Natural killer cell treated with Interleukin-12 subunit alpha and Interleukin-12 subunit beta and Interleukin-15 and Interleukin-18, amount 100 ng/mL, for 72 hours (primary cell): ENCODE results near the gene TST. TPM values are rescaled to one million over a fixed set of nuclear protein-coding genes. Genes with fewer than 3 reads are reported as not detected.

Experiments
- ATAC-seq, 2 donors: fragments of 150-1000 bp; cut with Tn5 transposase in 1 of 2; sonication (Bioruptor Pico), chemical (Tn5 transposase) in 1 of 2; 2 replicates each; pipeline ENCODE4 v1.10.0; 2021
- DNase-seq: peaks from one replicate; pipeline ENCODE4 v3.0.0; 2022; ENCODE audit warnings: low spot score
- H3K27ac Mint-ChIP-seq, 2 donors: 1 replicate in 1 of 2; 2 replicates in 1 of 2; pipeline ENCODE4 v1.8.0; 2022; ENCODE audit warnings: mixed read lengths in 2 of 2, mild to moderate bottlenecking in 1 of 2, moderate library complexity in 1 of 2
- H3K27me3 Mint-ChIP-seq, 2 donors: 1 replicate in 1 of 2; 2 replicates in 1 of 2; pipeline ENCODE4 v1.8.0; 2022; ENCODE audit warnings: mixed read lengths in 2 of 2
- H3K36me3 Mint-ChIP-seq: one replicate; pipeline ENCODE4 v1.8.0; 2022; ENCODE audit warnings: mixed read lengths
- H3K4me1 Mint-ChIP-seq, 2 donors: 1 replicate in 1 of 2; 2 replicates in 1 of 2; pipeline ENCODE4 v1.8.0; 2022; ENCODE audit warnings: low read depth in 2 of 2, mixed read lengths in 2 of 2, mild to moderate bottlenecking in 1 of 2
- H3K4me3 Mint-ChIP-seq: one replicate; pipeline ENCODE4 v1.8.0; 2022; ENCODE audit warnings: mixed read lengths
- H3K9me3 Mint-ChIP-seq: 2 replicates; pipeline ENCODE4 v1.8.0; 2022; ENCODE audit warnings: mixed read lengths
- total RNA-seq, 2 donors: library from RNA; stranded (reverse); gene quantifications; one replicate each; pipeline ENCODE4 v1.2.3, GENCODE V29; 2022

The TST gene
- total RNA-seq, 2 donors from 2014 or later: 12.2 to 17.9 TPM

DNA sequence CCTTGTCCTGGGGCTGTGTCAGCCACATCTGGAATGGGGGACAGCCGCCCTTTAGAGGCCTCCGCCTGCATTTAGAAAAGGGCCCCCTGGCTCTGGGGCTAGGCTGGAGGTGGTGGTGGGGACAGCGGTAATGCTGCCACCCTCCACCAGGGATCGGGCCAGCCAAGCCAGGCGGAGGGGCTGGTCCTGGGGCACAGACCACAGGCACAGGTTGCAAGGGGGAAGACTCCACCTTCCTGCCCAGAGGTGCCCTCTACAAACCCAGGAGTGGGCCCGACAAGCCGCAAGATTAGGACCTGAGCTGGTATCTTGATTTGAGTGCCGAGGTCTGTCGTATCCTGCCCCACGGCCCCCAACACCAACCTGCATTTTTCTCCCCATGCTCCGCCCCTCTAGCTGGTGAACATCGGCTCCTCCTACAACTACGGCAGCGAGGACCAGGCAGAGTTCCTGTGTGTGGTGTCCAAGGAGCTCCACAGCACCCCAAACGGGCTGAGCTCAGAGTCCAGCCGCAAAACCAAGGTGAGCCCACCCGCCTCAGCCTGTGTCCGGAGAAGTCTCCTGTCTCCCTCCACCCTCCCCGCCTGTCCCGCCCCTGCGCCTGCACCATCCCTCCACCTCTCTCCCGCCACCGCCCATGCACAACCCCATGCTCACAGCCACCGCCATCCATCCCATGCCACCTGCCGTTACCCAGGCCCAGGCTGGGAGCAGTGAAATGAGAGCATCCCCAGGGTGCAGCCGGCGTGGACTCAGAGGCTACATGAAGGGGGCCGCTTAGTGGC lies 39.9 kb upstream of the TST start:
- DNase-seq (no peak), ATAC-seq (no peak)
- H3K4me3 Mint-ChIP-seq: no peak overlapping the region
- H3K9me3 Mint-ChIP-seq: no peaks in the 10 kb centered on the region
- no peaks in the 10 kb centered on the region for H3K4me1 Mint-ChIP-seq
- no peaks in the 10 kb centered on the region for H3K27me3 Mint-ChIP-seq
- H3K27ac Mint-ChIP-seq: no peak overlapping the region
- H3K36me3 Mint-ChIP-seq: no peaks in the 10 kb centered on the region

DNA sequence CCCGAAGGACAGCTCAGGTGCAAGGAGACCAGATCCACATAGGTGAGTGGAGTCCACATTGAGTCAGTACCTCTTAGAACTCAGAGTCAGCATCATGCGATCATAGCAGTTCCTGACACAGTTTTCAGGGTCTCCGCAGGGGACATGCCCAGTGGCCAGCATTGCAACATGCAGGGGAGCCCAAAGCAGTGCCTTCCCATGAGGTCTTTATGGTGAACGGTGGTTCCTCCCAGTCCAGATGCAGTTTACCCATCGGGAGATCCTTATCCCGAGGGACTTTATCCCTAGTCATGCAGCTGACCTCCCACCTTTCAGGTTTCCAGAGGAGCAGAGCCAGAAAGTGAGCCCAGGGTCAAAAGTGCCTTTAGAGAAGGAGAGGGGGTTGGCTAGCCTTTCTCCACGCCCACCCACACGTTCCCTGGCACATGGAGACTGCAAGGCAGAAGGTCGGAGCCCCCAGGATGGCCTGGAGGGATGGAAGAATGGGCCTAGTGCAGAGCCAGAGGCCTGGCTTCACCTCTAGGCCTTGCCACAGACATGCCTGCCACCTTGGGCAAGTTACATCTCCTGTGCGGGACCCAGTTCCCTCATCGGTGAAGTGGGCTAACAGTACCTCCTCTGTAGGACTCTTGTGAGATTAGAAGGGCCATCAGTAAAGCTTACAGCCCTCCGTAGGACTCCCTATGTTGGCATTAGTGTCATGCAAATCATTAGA lies 38.7 kb upstream of the TST start:
- Mint-ChIP-seq H3K9me3 (no peaks in the 10 kb centered on the region), H3K36me3 (no peaks in the 10 kb centered on the region), H3K27me3 (no peaks in the 10 kb centered on the region), H3K4me1 (peaks cover 0 to 4% of the 10 kb centered on the region in 2 donors), H3K27ac (no peak overlapping the region), H3K4me3 (no peak overlapping the region)
- ATAC-seq (no peak), DNase-seq (no peak)

DNA sequence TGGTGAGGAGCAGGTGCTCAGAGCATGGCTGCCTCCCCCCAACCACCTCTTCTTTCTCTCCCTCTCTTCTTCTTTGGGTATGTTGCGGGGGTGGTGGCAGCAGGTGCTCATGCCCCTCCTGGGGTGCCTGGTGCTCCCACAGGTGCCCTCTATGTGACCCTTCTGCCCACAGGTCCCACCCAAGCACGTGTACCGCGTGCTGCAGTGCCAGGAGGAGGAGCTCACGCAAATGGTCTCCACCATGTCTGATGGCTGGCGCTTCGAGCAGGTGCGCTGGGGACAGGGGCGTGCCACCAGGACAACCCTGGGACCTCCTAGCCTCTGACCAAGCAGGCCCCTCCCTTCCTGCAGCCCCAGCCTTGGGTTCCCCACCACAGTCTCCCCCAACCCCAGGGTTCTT lies 38.0 kb upstream of the TST start:
- ATAC-seq: no peak
- no peaks in the 10 kb centered on the region for H3K36me3 Mint-ChIP-seq
- H3K27ac Mint-ChIP-seq: no peak overlapping the region
- DNase-seq: no peak
- no peaks in the 10 kb centered on the region for H3K9me3 Mint-ChIP-seq
- H3K27me3 Mint-ChIP-seq: no peaks in the 10 kb centered on the region
- H3K4me3 Mint-ChIP-seq: no peak overlapping the region
- peaks cover 4 to 11% of the 10 kb centered on the region in 2 donors for H3K4me1 Mint-ChIP-seq

DNA sequence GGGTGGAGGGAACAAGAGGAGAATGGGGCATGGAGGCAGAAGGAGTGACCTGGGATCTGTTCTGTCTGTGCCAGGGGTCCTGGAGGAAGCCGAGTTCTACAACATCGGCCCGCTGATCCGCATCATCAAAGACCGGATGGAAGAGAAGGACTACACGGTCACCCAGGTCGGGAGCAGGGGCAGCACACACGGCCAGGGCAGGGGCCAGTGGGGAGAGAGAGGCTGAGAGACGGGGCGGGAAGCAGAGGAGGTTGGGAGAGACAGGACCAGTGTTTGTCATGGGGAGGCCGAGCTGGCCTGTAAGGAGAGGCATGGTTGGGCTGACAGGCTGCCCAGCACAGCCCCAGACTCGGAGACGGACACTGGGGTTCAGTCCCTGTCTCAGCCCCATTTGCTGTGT lies 37.0 kb upstream of the TST start:
- ATAC-seq (no peak), DNase-seq (no peak)
- Mint-ChIP-seq H3K4me1 (peaks cover 5 to 11% of the 10 kb centered on the region in 2 donors), H3K27ac (no peak overlapping the region), H3K27me3 (no peaks in the 10 kb centered on the region), H3K4me3 (no peak overlapping the region), H3K36me3 (no peaks in the 10 kb centered on the region), H3K9me3 (no peaks in the 10 kb centered on the region)

DNA sequence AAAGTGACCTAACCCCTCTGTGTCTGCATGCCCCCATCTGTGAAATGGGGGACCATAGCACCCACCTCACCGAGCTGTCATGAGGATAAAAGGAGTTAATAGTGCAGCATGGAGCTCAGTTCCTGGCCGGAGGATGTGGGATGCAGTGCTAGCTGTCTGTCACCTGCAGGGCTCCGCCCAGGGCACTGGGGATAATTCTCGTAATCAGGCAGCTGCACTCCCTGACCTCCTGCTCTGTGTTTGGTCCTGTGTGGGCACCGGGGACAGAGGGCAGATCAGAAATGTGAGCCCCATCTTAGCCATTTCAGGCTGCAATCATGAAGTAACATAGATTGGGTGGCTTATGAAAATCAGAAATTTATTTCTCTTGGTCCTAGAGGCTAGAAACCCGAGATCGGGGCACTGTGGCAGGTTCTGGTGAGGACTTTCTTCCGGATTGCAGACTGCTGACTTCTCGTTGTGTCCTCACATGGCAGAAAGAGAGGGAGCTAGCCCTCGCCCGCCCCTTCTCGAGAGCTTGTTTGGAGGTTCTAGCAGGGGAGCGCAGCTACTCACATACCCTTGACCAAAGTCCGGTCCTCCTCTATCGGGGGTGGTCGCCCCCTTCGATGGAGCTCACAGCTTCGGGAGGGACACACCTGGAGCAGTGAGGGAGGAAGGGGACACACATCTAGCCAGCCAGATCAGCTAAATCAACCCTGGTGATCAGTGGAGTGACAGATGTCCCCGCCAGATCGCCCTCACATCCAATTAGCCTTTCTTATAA lies 35.5 kb upstream of the TST start:
- H3K9me3 Mint-ChIP-seq: no peaks in the 10 kb centered on the region
- no peak for DNase-seq

DNA sequence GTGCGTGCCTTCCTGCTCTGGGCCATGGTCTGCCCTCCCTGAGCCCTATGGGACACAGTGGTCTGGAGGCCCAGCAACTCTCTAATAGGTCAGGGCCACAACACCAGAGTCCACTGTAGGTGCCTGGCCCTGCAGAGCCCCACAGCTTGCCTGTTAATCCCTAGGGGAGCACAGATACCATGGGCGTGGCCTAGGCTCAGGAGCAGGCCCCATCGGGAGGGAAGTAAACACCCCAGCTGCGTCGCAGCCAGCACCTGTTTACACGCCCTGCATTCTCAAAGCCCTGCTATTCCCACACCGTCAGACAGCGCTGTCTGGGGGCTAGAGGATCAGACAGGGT lies 34.8 kb upstream of the TST start:
- Mint-ChIP-seq H3K4me3 (no peak overlapping the region), H3K9me3 (no peaks in the 10 kb centered on the region), H3K36me3 (no peaks in the 10 kb centered on the region), H3K27ac (no peak overlapping the region), H3K27me3 (no peaks in the 10 kb centered on the region), H3K4me1 (peaks cover 5 to 11% of the 10 kb centered on the region in 2 donors)
- DNase-seq: no peak
- ATAC-seq: no peak

More for the DNA sequence above, 35.5 kb upstream of the TST start:
- H3K36me3 Mint-ChIP-seq: no peaks in the 10 kb centered on the region
- peaks cover 5 to 11% of the 10 kb centered on the region in 2 donors for H3K4me1 Mint-ChIP-seq
- H3K27ac Mint-ChIP-seq: no peak overlapping the region
- no peak overlapping the region for H3K4me3 Mint-ChIP-seq
- no peak for ATAC-seq
- no peaks in the 10 kb centered on the region for H3K27me3 Mint-ChIP-seq

DNA sequence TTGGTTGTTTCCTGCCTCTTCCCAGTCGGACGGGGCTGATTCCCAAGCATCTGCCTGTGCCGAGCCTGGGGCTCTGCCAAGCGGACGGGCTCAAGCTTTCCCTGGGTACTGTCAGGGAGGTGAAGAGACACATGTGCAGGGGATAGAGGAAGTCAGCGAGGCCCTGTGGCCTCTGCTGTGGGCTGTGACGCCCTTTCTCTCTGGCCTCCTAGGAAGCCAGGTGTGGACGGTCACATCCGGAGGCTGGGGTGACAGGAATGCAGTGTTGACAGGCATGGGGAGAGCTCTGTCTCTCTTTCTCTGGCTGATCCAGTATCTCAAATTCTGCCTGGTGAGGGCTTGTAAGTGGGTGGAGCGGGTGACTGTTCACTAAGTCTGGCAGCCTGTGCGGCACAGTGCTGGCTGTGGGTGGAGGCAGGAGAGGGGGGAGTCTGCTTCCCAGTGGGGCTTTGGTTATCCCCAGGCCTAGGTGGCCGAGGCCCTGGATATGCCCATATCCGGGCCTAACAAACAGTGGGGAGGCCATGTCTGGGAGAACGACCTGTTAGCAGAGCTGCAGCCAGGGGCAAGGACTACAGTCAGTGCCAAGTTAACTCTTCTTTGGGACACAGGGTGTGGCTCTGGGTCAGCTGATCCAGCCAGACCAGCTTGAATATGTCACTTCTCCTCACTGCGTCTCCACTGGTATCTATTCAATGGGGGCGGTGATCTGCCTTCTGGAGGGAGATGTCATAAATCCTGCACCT lies 34.2 kb upstream of the TST start:
- no peaks in the 10 kb centered on the region for H3K27me3 Mint-ChIP-seq
- no peaks in the 10 kb centered on the region for H3K36me3 Mint-ChIP-seq
- DNase-seq (no peak), ATAC-seq (no peak)
- H3K9me3 Mint-ChIP-seq: no peaks in the 10 kb centered on the region
- H3K27ac Mint-ChIP-seq: no peak overlapping the region
- H3K4me3 Mint-ChIP-seq: no peak overlapping the region
- H3K4me1 Mint-ChIP-seq: peaks cover 5 to 11% of the 10 kb centered on the region in 2 donors

DNA sequence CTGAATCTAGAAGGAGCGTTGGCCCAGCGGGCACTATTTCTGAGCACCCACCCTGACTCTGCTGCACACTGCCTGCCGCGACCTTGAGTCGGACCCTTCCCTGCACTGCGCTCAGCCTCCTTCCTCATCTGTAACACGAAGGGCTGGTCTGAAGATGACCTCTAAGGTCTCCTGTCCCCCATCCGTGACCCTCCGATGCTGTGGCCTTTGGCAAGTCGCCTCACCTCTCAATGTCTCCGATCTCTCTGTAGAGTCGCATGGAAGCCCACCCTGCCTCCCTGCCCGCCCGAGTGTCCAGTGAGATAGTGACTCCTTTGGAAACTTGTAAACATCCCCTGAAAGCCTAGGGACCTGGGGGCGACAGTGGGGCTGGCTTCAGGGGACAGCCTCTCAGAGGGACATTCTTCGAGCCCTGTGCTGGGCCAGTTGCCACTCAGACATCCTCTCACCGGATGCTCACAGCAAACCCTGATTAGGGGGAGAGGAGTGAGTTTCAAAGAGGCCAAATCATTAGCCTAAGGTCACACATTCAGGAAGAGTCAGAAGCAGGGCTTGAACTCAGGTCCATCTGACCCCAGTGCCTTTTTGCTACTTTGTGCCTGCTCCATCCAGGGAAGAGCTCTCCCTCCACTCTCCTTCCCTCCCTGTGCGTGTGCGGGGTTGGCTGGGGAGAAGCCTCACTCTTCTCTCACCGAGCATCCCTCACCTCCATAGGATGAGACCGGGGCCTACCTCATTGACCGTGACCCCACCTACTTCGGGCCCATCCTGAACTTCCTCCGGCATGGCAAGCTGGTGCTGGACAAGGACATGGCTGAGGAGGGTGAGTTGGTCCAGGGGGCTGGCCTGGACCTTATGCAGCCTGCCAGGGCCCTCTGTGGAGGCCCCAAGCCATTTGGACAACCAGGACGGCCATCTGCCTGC lies 33.4 kb upstream of the TST start:
- ATAC-seq: no peak
- H3K4me3 Mint-ChIP-seq: peak overlapping the region; percentile 85
- H3K4me1 Mint-ChIP-seq: peaks cover 5 to 11% of the 10 kb centered on the region in 2 donors
- H3K27ac Mint-ChIP-seq: peak overlapping the region in 1 of 2 donors; percentile 74
- DNase-seq: peak; percentile 53
- H3K27me3 Mint-ChIP-seq: no peaks in the 10 kb centered on the region
- H3K36me3 Mint-ChIP-seq: no peaks in the 10 kb centered on the region
- H3K9me3 Mint-ChIP-seq: no peaks in the 10 kb centered on the region

DNA sequence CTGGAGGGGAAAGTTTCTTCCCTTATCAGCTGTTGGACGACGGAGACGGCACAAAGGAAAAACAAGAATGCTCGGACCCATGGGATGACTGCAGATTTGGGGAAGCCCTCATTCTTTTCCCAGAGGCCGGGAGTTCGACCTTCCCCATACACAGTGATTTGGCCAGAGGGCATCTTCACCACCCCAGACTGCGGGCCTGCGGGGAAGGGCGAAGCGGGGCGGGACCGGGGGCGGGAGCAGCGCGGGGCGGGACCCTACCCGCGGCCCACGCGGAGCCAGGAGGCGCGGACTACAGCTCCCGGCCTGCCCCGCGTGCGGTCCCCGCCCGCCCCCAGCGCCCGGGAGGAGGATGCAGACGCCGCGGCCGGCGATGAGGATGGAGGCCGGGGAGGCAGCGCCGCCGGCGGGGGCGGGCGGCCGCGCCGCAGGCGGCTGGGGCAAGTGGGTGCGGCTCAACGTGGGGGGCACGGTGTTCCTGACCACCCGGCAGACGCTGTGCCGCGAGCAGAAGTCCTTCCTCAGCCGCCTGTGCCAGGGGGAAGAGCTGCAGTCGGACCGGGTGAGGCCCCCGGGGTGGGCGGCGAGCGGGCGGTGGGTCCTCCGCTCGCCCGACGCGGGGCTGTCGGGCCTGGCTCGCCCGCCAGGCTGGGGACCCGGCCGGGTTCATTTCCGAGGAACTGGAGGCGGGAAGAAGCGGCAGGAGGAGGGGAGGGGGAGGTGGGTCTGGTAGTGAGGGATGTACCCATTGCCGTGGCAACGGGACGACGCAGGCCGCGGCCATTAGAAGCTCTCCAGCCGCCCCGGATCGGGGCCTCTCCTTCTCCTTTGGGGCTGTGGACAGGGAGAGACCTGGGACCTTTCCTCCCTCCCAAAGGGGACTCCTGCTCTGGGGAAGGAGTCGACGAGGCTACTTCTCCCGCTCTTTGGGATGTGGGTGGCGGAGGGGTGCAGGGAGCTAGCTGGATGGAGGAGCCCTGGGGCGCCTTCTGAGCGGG lies 32.4 kb upstream of the TST start, which contains the start of gene KCTD17:
Gene KCTD17, plus strand, starts transcription at position 352 of the 995 bp plus-strand sequence. Its CDS starts 19 bp downstream, at position 371.
- Mint-ChIP-seq H3K9me3 (no peaks in the 10 kb centered on the region), H3K4me3 (peak within 1 kb of the TSS; percentile 85), H3K36me3 (no peaks in the 10 kb centered on the region), H3K4me1 (peaks cover 5 to 11% of the 10 kb centered on the region in 2 donors), H3K27ac (peak within 1 kb of the TSS in 1 of 2 donors; percentile 74), H3K27me3 (no peaks in the 10 kb centered on the region)
- ATAC-seq (peak; percentile 99), DNase-seq (peak; percentile 87)

DNA sequence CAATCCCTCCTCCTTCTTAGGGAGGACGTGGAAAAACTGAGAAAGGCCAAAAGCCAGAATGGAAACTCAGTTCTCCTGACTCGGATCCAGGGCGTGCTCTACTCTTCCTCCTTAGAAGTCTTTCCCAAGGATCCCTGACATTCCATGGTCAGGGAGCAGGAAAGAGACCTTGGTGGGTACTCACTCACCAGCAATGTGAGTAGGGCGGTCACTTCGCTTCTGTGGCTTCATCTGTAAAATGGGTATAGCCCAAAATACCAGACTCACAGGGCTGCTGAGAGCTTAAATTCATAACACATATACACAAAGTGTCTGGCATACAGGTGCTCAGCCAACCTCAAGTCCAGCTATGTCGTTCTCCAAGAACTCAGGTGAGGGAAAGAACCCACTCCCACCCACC lies 31.7 kb upstream of the TST start:
- peaks cover 5 to 11% of the 10 kb centered on the region in 2 donors for H3K4me1 Mint-ChIP-seq
- no peak for DNase-seq
- no peak for ATAC-seq
- H3K27me3 Mint-ChIP-seq: no peaks in the 10 kb centered on the region
- H3K9me3 Mint-ChIP-seq: no peaks in the 10 kb centered on the region
- H3K27ac Mint-ChIP-seq: no peak overlapping the region
- H3K36me3 Mint-ChIP-seq: no peaks in the 10 kb centered on the region
- H3K4me3 Mint-ChIP-seq: peak overlapping the region; percentile 65

DNA sequence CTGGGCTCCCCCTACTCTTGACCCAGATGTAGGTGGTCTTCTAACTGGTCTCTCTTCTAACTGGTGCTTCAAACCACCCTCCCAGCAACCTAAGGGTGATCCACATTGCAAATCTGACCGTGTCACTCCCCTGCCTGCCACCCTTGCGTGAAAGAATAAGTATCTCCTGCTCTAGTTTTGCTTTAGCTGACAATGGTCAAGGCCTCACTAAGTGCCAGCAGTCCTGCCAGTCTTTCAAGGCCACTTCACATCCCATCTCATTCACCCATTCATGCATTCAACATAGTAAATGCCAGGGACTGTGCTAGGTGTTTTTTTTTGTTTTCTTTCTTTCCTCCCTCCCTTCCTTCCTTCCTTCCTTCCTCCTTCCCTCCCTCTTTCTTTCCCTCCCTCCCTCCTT lies 30.0 kb upstream of the TST start:
- Mint-ChIP-seq H3K27me3 (no peaks in the 10 kb centered on the region), H3K36me3 (no peaks in the 10 kb centered on the region), H3K4me3 (no peak overlapping the region), H3K9me3 (no peaks in the 10 kb centered on the region), H3K27ac (no peak overlapping the region), H3K4me1 (peaks cover 9 to 11% of the 10 kb centered on the region in 2 donors)
- DNase-seq: no peak
- ATAC-seq: no peak

DNA sequence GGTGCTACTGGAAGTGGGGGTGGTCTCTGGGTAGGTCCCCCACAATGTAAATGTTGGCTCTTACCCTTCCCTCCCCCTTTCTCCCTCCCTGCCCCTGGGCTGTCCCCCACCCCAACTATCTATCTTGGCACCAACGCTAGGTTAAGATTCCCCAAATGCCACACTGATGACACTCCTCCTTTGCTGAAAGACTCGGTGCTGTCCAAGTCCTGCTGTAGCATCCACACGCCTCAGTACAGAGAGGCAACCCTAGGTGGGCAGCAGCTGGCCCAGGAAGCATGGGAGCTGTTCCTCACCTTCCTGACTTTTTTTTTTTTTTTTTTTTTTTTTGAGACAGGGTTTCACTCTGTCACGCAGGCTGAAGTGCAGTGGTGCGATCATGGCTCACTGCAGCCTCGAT lies 28.9 kb upstream of the TST start:
- Mint-ChIP-seq H3K4me3 (no peak overlapping the region), H3K36me3 (no peaks in the 10 kb centered on the region), H3K27ac (no peak overlapping the region), H3K4me1 (peaks cover 8 to 9% of the 10 kb centered on the region in 2 donors), H3K27me3 (no peaks in the 10 kb centered on the region), H3K9me3 (no peaks in the 10 kb centered on the region)
- DNase-seq: no peak
- ATAC-seq: no peak
